Loucy (cell line): ENCODE measurements around the gene BEST1.
A peak's percentile ranks its signal among the peaks of the same experiment; 100 is the strongest.

Experiments used
- H2AFZ ChIP-seq: fragments of 200-600 bp; sonication (generic); 2 replicates; pipeline ENCODE4 v1.6.0; 2016; ENCODE audit warnings: antibody characterized with exemption, mild to moderate bottlenecking, low read length, moderate library complexity
- H3F3A ChIP-seq: fragments of 200-600 bp; 2 replicates; pipeline ENCODE4 v1.6.0; 2016; ENCODE audit warnings: antibody characterized with exemption, low read depth, mild to moderate bottlenecking
- H3K27me3 ChIP-seq: fragments of 200-600 bp; sonication (generic); 2 replicates; pipeline ENCODE4 v1.6.1; 2014; ENCODE audit warnings: low read length, mild to moderate bottlenecking; ENCODE audit not compliant: insufficient read depth, poor library complexity, severe bottlenecking
- H3K36me3 ChIP-seq: fragments of 200-600 bp; sonication (generic); 2 replicates; pipeline ENCODE4 v1.6.1; 2016; ENCODE audit warnings: low read length; ENCODE audit not compliant: insufficient read depth
- H3K4me1 ChIP-seq: fragments of 200-600 bp; sonication (generic); 2 replicates; pipeline ENCODE4 v1.5.1; 2014; ENCODE audit warnings: low read length, mild to moderate bottlenecking; ENCODE audit not compliant: insufficient read depth, poor library complexity, severe bottlenecking
- H3K4me2 ChIP-seq: fragments of 200-600 bp; sonication (generic); 2 replicates; pipeline ENCODE4 v1.6.0; 2014; ENCODE audit warnings: antibody characterized with exemption, low read length, low read depth, mild to moderate bottlenecking; ENCODE audit not compliant: poor library complexity, severe bottlenecking
- H3K4me3 ChIP-seq: fragments of 200-600 bp; sonication (generic); 2 replicates; pipeline ENCODE4 v1.5.1; 2014; ENCODE audit warnings: low read length, mild to moderate bottlenecking, mixed read lengths; ENCODE audit not compliant: poor library complexity, severe bottlenecking
- H3K79me2 ChIP-seq: fragments of 200-600 bp; sonication (generic); 2 replicates; pipeline ENCODE4 v1.6.1; 2014; ENCODE audit warnings: low read length; ENCODE audit not compliant: insufficient read depth
- H3K9ac ChIP-seq: fragments of 200-600 bp; sonication (generic); 2 replicates; pipeline ENCODE4 v1.6.0; 2014; ENCODE audit warnings: mild to moderate bottlenecking, low read depth, low read length, moderate library complexity; ENCODE audit not compliant: poor library complexity, severe bottlenecking
- H3K9me2 ChIP-seq: fragments of 200-600 bp; sonication (generic); replicated peaks from 2 replicates; pipeline ENCODE4 v1.6.1; 2016; ENCODE audit warnings: low read depth, low read length, mixed read lengths
- H3K9me3 ChIP-seq: fragments of 200-600 bp; sonication (generic); 2 replicates; pipeline ENCODE4 v1.6.1; 2014; ENCODE audit warnings: mild to moderate bottlenecking, antibody characterized with exemption, low read length, low read depth; ENCODE audit not compliant: insufficient read depth
- H4K20me1 ChIP-seq: fragments of 200-600 bp; sonication (generic); 2 replicates; pipeline ENCODE4 v1.6.0; 2014; ENCODE audit warnings: antibody characterized with exemption, low read length, mild to moderate bottlenecking; ENCODE audit not compliant: insufficient read depth, poor library complexity, severe bottlenecking
- EZH2phosphoT487 ChIP-seq: fragments of 200-600 bp; IDR thresholded peaks from 2 replicates; pipeline ENCODE4 v1.6.1; 2018; ENCODE audit warnings: antibody characterized with exemption, mild to moderate bottlenecking, moderate library complexity, borderline replicate concordance
- TF ChIP-seq, protein P1 (sequence below): fragments of 200-600 bp; sonication (generic); conservative IDR thresholded peaks from 2 replicates; pipeline ENCODE4 v1.5.1; 2014; ENCODE audit warnings: mild to moderate bottlenecking, antibody characterized with exemption, low read length

BEST1 gene

DNA sequence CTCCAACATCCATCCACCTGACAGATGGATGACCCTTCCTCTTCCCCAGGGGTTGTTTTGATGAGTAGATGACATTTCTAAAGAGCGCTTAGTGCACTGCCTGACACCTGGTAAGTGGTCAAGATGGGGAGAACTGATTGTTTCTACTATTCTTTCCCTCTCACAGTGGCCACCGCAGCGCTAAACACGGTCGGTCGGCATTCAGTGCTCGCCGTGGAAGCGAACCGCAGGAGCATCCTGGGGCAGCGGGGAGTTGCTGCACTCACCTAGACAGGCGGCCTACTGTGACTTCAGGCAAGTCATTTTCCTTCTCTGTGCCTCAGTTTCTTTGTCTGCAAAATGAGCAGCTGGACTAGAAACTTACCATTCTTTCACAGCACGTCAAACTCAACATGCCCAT, 5.0 kb upstream of the BEST1 start:
- Histone ChIP-seq H3K9me2 (no peaks in the 10 kb centered on the region), H3K4me1 (peaks cover 3% of the 10 kb centered on the region), H3K9ac (no peak overlapping the region), H3K4me3 (no peak overlapping the region), H3K36me3 (no peaks in the 10 kb centered on the region), H3K79me2 (no peaks in the 10 kb centered on the region), H4K20me1 (no peaks in the 10 kb centered on the region), H3F3A (no peaks in the 10 kb centered on the region), H3K27me3 (no peaks in the 10 kb centered on the region), H3K4me2 (no peak overlapping the region), H3K9me3 (no peaks in the 10 kb centered on the region), H2AFZ (no peak overlapping the region)
- no peak for TF ChIP-seq EZH2phosphoT487
- TF ChIP-seq, protein P1, sequence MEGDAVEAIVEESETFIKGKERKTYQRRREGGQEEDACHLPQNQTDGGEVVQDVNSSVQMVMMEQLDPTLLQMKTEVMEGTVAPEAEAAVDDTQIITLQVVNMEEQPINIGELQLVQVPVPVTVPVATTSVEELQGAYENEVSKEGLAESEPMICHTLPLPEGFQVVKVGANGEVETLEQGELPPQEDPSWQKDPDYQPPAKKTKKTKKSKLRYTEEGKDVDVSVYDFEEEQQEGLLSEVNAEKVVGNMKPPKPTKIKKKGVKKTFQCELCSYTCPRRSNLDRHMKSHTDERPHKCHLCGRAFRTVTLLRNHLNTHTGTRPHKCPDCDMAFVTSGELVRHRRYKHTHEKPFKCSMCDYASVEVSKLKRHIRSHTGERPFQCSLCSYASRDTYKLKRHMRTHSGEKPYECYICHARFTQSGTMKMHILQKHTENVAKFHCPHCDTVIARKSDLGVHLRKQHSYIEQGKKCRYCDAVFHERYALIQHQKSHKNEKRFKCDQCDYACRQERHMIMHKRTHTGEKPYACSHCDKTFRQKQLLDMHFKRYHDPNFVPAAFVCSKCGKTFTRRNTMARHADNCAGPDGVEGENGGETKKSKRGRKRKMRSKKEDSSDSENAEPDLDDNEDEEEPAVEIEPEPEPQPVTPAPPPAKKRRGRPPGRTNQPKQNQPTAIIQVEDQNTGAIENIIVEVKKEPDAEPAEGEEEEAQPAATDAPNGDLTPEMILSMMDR = no peak

DNA sequence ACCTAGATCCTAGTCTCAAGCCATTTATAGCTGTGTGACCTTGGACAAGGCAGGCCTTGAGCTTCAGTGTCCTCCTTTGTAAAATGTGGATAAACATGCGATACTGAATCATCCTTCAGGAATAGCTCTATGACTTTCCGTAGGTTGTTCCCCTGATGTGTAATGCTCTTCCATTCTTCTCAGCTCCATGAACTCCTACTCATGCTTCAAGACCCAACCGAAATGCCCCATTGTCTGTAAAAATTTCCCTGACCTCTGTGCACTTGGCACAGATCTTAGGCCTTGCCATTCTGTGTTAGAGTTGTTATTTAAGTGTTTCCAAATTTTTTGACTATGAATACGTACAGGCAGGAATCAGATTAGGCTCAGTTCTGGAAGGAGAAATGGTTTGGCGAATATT, 3.3 kb upstream of the BEST1 start:
- no peak overlapping the region for H3K9ac ChIP-seq
- H3K4me3 ChIP-seq = no peak overlapping the region
- no peak overlapping the region for H2AFZ ChIP-seq
- no peaks in the 10 kb centered on the region for H4K20me1 ChIP-seq
- H3K4me2 ChIP-seq = no peak overlapping the region
- H3K9me3 ChIP-seq = no peaks in the 10 kb centered on the region
- no peaks in the 10 kb centered on the region for H3K79me2 ChIP-seq
- H3F3A ChIP-seq = no peaks in the 10 kb centered on the region
- no peaks in the 10 kb centered on the region for H3K27me3 ChIP-seq
- no peaks in the 10 kb centered on the region for H3K9me2 ChIP-seq
- H3K36me3 ChIP-seq = no peaks in the 10 kb centered on the region
- TF ChIP-seq, protein P1 = no peak
- no peak for TF ChIP-seq EZH2phosphoT487
- H3K4me1 ChIP-seq = peaks cover 3% of the 10 kb centered on the region

DNA sequence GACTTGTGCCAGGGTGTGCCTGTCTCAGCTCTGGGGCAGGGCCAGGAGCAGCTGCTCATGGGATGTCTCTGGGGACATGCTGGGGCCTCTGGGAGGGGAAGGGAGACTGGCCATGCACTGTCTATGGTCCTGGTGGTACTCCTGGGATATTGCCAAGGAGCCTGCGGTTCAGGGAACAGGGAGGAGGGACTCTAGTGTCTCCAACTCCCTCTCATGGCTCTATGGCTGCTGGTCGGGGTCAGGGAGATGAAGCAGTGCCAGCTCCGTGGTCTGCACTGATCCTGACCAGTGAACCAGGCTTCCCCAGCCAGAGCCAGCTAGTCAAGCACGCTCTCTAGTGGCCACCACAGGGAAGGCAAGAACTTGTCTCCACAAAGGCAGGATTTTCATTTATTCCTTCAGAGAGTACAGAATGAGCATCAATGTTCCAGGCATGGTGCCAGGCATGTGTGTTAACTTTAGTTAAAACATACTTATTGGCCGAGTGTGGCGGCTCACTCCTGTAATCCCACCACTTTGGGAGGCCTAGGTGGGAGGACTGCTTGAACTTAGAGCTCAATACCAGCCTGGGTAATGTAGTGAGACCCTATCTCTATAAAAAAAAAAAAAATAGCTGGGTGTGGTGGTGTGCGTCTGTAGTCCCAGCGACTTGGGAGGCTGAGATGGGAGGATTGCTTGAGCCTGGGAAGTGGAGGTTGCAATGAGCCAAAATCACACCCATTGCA, 2.5 kb upstream of the BEST1 start:
- Histone ChIP-seq H3K4me3 (no peak overlapping the region), H3K9me2 (no peaks in the 10 kb centered on the region), H3K4me2 (peak overlapping the region; percentile 37), H3K9ac (no peak overlapping the region), H3F3A (no peaks in the 10 kb centered on the region), H3K27me3 (no peaks in the 10 kb centered on the region), H3K4me1 (peaks cover 3% of the 10 kb centered on the region), H4K20me1 (no peaks in the 10 kb centered on the region), H3K9me3 (no peaks in the 10 kb centered on the region), H3K79me2 (no peaks in the 10 kb centered on the region), H2AFZ (peak overlapping the region; percentile 73; the same call in 1 of the 2 replicates), H3K36me3 (no peaks in the 10 kb centered on the region)
- no peak for TF ChIP-seq EZH2phosphoT487
- TF ChIP-seq, protein P1 = peak; percentile 97
